Measurements from ENCODE around the gene B4GALT2. TPM values are rescaled to one million over a fixed set of nuclear protein-coding genes. Genes with fewer than 3 reads are reported as not detected.

Gene B4GALT2
- total RNA-seq, 1 donor from 2014 or later = 61.7 TPM

DNA sequence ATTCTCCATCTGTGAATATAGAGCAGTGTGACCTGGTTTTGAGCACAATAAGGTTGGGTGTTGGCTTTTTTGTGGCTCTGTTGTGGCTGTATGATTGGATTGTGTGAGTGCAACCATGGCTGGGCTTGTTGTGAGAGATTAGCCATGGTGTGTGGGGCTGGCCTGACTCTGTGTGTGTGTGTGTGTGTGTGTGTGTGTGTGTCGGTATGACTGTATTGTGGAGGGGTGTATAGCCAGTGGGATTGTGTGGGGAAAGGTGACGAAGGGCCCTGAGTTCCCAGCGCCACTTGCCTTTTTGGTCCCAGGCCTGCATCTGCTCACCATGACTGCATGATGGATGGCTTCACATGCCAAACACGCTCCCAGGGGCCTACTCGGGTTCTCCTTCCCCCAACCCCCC, 58.1 kb downstream of the B4GALT2 start:
- Mint-ChIP-seq H3K4me3 (ENCODE audit: low read depth) (no peak overlapping the region), H3K27ac (peak overlapping the region; percentile 70), H3K27me3 (no peaks in the 10 kb centered on the region), H3K9me3 (ENCODE audit: low read depth) (no peaks in the 10 kb centered on the region), H3K36me3 (ENCODE audit: insufficient read depth) (no peaks in the 10 kb centered on the region), H3K4me1 (ENCODE audit: low read depth) (peaks cover 20% of the 10 kb centered on the region)
- no peak for DNase-seq (ENCODE audit: low spot score, unreplicated experiment)
- TF ChIP-seq CTCF (IDR thresholded peaks at IDR 0.05; ENCODE audit: unreplicated experiment) = no peak

DNA sequence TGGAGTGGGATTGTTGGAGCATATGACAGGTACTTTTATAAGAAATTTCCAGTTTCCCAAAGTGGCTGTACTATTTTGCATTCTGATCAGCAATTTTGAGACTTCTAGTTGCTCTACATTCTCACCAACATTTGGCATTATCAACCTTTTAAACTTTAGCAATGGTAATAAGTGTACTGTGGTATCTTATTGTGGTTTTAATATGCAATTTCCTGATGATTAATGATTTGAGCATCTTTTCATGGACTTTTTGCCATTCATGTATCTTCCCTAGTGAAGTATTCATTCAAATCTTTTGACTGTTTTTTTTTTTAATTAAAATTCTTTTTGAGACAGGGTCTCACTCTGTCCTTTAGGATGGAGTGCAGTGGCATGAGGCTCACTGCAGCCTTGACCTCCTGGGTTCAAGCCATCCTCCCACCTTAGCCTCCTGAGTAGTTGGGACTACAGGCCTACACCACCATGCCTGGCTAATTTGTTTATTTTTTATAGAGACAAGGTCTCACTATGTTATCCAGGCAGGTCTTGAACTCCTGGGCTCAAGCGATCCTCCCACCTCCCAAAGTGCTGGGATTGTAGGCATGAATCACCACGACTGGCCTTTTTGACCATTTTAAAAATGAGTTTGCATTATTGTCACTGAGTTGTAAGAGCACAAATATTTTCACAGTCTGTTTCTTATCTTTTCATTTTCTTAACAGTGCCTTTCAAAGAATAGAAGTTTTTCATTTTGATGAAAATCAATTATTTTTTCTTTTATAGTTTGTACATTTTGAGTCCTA, 60.1 kb downstream of the B4GALT2 start:
- Mint-ChIP-seq H3K4me3 (ENCODE audit: low read depth) (no peak overlapping the region), H3K27ac (no peak overlapping the region), H3K27me3 (peaks cover 2% of the 10 kb centered on the region), H3K9me3 (ENCODE audit: low read depth) (no peaks in the 10 kb centered on the region), H3K36me3 (ENCODE audit: insufficient read depth) (no peaks in the 10 kb centered on the region), H3K4me1 (ENCODE audit: low read depth) (peaks cover 11% of the 10 kb centered on the region)
- no peak for DNase-seq (ENCODE audit: low spot score, unreplicated experiment)
- TF ChIP-seq CTCF (IDR thresholded peaks at IDR 0.05; ENCODE audit: unreplicated experiment) = no peak

GRCh38 chr1:44040418-44040817, 61.4 kb downstream of the B4GALT2 start:
- no peaks in the 10 kb centered on the region for H3K36me3 Mint-ChIP-seq (ENCODE audit: insufficient read depth)
- peaks cover 11% of the 10 kb centered on the region for H3K4me1 Mint-ChIP-seq (ENCODE audit: low read depth)
- H3K27me3 Mint-ChIP-seq = peaks cover 8% of the 10 kb centered on the region
- DNase-seq (ENCODE audit: low spot score, unreplicated experiment) = no peak
- no peaks in the 10 kb centered on the region for H3K9me3 Mint-ChIP-seq (ENCODE audit: low read depth)
- no peak overlapping the region for H3K4me3 Mint-ChIP-seq (ENCODE audit: low read depth)
- no peak overlapping the region for H3K27ac Mint-ChIP-seq
- no peak for TF ChIP-seq CTCF (IDR thresholded peaks at IDR 0.05; ENCODE audit: unreplicated experiment)

Other genes starting within 250 kb of the B4GALT2 start
- gene ARTN, start 45.4 kb upstream of the B4GALT2 start, total RNA-seq = 1.1 and 2.0 TPM in 2 replicates
- 34.6 and 35.8 TPM in 2 replicates for gene IPO13, start 32.3 kb upstream of the B4GALT2 start, total RNA-seq
- 24.9 and 25.4 TPM in 2 replicates for gene DPH2, start 9.2 kb upstream of the B4GALT2 start, total RNA-seq
- gene ATP6V0B, start 4.2 kb upstream of the B4GALT2 start, total RNA-seq = 104 and 108 TPM in 2 replicates
- 34.8 and 35.9 TPM in 2 replicates for gene CCDC24, start 12.4 kb downstream of the B4GALT2 start, total RNA-seq
- 26.9 and 29.4 TPM in 2 replicates for gene SLC6A9, start 52.3 kb downstream of the B4GALT2 start, total RNA-seq
- gene KLF17, start 139.6 kb downstream of the B4GALT2 start, total RNA-seq = not detected in 2 replicates
- gene KLF18, start 162.4 kb downstream of the B4GALT2 start, total RNA-seq = not detected in 2 replicates
- gene DMAP1, start 234.3 kb downstream of the B4GALT2 start, total RNA-seq = 78.3 and 82.0 TPM in 2 replicates